ENCODE results near the gene CD300LD. TPM values are rescaled to one million over a fixed set of nuclear protein-coding genes. Genes with fewer than 3 reads are reported as not detected.

Gene CD300LD
- polyA plus RNA-seq, 1 of the 3 experiments (the other 2 are of a cell fraction): not detected

DNA sequence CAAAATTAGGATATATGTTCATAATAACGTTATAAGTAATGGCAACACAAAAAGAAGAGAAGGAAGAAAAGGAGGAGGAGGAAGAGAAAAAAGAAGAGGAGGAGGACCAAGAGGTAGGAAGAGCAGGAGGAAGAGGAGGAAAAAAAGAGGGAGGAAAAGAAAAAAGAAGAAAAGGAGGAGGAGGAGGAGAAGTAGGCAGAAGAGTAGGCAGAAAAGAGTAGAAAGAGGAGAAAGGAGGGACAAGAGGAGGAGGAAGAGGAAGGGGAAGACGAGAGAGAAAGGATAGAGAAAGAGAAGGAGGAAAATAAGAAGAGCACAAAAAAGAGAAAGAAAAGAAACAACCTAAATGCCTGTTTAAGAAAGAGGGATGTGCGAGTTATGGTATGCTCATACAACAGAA lies 55.2 kb downstream of the CD300LD start:
- H3K4me1 ChIP-seq (ENCODE audit: control insufficient read depth in 1 of 2, insufficient read depth in 2 of 2, low read depth in 1 of 2, low read length in 1 of 2): no peaks in the 10 kb centered on the region
- H4K20me1 ChIP-seq (ENCODE audit: insufficient read depth): no peaks in the 10 kb centered on the region
- no peak for DNase-seq
- TF ChIP-seq GABPA (IDR thresholded peaks at IDR 0.05; ENCODE audit: low read depth) (no peak), TAF1 (IDR thresholded peaks at IDR 0.05; ENCODE audit: borderline replicate concordance, low read depth, low read length) (no peak), MEF2A (IDR thresholded peaks at IDR 0.05; ENCODE audit: borderline replicate concordance, low read depth) (no peak), GATA2 (CRISPR knock-in tag; IDR thresholded peaks at IDR 0.05) (no peak), RFX5 (IDR thresholded peaks at IDR 0.05; ENCODE audit: low read length) (no peak), RXRA (IDR thresholded peaks at IDR 0.05; ENCODE audit: borderline replicate concordance, low read depth) (no peak), EP300 (IDR thresholded peaks at IDR 0.05; ENCODE audit: borderline replicate concordance in 1 of 2, low read depth in 1 of 2, low read length in 1 of 2) (no peak), RAD21 (IDR thresholded peaks at IDR 0.05; ENCODE audit: low read length) (no peak), EZH2phosphoT487 (IDR thresholded peaks at IDR 0.05; ENCODE audit: borderline replicate concordance, low read depth) (no peak), FOXJ3 (CRISPR knock-in tag; IDR thresholded peaks at IDR 0.05) (no peak), NRF1 (IDR thresholded peaks at IDR 0.05; ENCODE audit: low read depth, low read length) (no peak), CHD2 (IDR thresholded peaks at IDR 0.05; ENCODE audit: low read length, partially characterized antibody) (no peak), POLR2AphosphoS5 (IDR thresholded peaks at IDR 0.05; ENCODE audit: low read depth, low read length) (no peak), TCF12 (IDR thresholded peaks at IDR 0.05) (no peak), YY1 (IDR thresholded peaks at IDR 0.05; ENCODE audit: low read depth) (no peak)
- TF ChIP-seq, protein P1, sequence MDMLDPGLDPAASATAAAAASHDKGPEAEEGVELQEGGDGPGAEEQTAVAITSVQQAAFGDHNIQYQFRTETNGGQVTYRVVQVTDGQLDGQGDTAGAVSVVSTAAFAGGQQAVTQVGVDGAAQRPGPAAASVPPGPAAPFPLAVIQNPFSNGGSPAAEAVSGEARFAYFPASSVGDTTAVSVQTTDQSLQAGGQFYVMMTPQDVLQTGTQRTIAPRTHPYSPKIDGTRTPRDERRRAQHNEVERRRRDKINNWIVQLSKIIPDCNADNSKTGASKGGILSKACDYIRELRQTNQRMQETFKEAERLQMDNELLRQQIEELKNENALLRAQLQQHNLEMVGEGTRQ (IDR thresholded peaks at IDR 0.05; ENCODE audit: borderline replicate concordance, low read depth, low read length): no peak
- TF ChIP-seq, protein P2, sequence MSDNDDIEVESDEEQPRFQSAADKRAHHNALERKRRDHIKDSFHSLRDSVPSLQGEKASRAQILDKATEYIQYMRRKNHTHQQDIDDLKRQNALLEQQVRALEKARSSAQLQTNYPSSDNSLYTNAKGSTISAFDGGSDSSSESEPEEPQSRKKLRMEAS (IDR thresholded peaks at IDR 0.05; ENCODE audit: low read depth): no peak
- TF ChIP-seq, protein P3, sequence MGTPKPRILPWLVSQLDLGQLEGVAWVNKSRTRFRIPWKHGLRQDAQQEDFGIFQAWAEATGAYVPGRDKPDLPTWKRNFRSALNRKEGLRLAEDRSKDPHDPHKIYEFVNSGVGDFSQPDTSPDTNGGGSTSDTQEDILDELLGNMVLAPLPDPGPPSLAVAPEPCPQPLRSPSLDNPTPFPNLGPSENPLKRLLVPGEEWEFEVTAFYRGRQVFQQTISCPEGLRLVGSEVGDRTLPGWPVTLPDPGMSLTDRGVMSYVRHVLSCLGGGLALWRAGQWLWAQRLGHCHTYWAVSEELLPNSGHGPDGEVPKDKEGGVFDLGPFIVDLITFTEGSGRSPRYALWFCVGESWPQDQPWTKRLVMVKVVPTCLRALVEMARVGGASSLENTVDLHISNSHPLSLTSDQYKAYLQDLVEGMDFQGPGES (IDR thresholded peaks at IDR 0.05; ENCODE audit: low read depth, low read length): no peak
- TF ChIP-seq, protein P4, sequence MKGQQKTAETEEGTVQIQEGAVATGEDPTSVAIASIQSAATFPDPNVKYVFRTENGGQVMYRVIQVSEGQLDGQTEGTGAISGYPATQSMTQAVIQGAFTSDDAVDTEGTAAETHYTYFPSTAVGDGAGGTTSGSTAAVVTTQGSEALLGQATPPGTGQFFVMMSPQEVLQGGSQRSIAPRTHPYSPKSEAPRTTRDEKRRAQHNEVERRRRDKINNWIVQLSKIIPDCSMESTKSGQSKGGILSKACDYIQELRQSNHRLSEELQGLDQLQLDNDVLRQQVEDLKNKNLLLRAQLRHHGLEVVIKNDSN (IDR thresholded peaks at IDR 0.05; ENCODE audit: borderline replicate concordance, low read depth): no peak
- TF ChIP-seq, protein P5, sequence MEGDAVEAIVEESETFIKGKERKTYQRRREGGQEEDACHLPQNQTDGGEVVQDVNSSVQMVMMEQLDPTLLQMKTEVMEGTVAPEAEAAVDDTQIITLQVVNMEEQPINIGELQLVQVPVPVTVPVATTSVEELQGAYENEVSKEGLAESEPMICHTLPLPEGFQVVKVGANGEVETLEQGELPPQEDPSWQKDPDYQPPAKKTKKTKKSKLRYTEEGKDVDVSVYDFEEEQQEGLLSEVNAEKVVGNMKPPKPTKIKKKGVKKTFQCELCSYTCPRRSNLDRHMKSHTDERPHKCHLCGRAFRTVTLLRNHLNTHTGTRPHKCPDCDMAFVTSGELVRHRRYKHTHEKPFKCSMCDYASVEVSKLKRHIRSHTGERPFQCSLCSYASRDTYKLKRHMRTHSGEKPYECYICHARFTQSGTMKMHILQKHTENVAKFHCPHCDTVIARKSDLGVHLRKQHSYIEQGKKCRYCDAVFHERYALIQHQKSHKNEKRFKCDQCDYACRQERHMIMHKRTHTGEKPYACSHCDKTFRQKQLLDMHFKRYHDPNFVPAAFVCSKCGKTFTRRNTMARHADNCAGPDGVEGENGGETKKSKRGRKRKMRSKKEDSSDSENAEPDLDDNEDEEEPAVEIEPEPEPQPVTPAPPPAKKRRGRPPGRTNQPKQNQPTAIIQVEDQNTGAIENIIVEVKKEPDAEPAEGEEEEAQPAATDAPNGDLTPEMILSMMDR (IDR thresholded peaks at IDR 0.05): no peak
- no peak overlapping the region for H3K9ac ChIP-seq
- H3K4me3 ChIP-seq (ENCODE audit: low read depth in 2 of 2, low read length in 1 of 2): no peak overlapping the region
- no peaks in the 10 kb centered on the region for H3F3A ChIP-seq (replicated peaks; ENCODE audit: insufficient read depth)
- H3K9me3 ChIP-seq: no peaks in the 10 kb centered on the region
- no peaks in the 10 kb centered on the region for H3K9me2 ChIP-seq
- CTCF ChIA-PET: no interaction called here
- 16% methylated on average over 3 of the region's 3 CpGs for WGBS (ENCODE audit: low lambda C conversion rate)
- no peaks in the 10 kb centered on the region for H3K27me3 ChIP-seq (ENCODE audit: insufficient read depth)
- no peak overlapping the region for H3K27ac ChIP-seq (ENCODE audit: low read depth in 2 of 2, low read length in 1 of 2)
- H2AFZ ChIP-seq (ENCODE audit: low read depth): no peak overlapping the region
- H3K36me3 ChIP-seq (replicated peaks in 1 of 2; ENCODE audit: control insufficient read depth in 1 of 2, insufficient read depth in 2 of 2, low read length in 1 of 2): no peaks in the 10 kb centered on the region
- no peak overlapping the region for H3K4me2 ChIP-seq
- POLR2A ChIA-PET: no interaction called here
- H3K79me2 ChIP-seq (ENCODE audit: insufficient read depth): no peaks in the 10 kb centered on the region
